ENCODE measurements around the gene MALRD1.
"Not testable (repeated sequence)": the region's sequence is repeated elsewhere in the genome, so short reads cannot be mapped to it uniquely, and the experiment has no call there.

The MALRD1 gene

GRCh38 chr10:19497026-19497425, 448.4 kb downstream of the MALRD1 start:
- DNase-seq (ENCODE audit: low read depth in 3 of 3), result no peak

- no peak for DNase-seq (ENCODE audit: low read depth in 3 of 3)
Observed at GRCh38 chr10:19498393-19499290, 450.0 kb downstream of the MALRD1 start.

- no peak for DNase-seq (ENCODE audit: low read depth in 3 of 3)
Observed at GRCh38 chr10:19499291-19499770, 450.7 kb downstream of the MALRD1 start.

GRCh38 chr10:19500959-19501358, 452.4 kb downstream of the MALRD1 start:
- no peak for DNase-seq (ENCODE audit: low read depth in 3 of 3)

GRCh38 chr10:19505320-19506312, 457.0 kb downstream of the MALRD1 start:
- DNase-seq (ENCODE audit: low read depth in 3 of 3), result no peak

GRCh38 chr10:19510005-19510732, 461.6 kb downstream of the MALRD1 start:
- not testable (repeated sequence) for DNase-seq (ENCODE audit: low read depth in 3 of 3)

- no peak for DNase-seq (ENCODE audit: low read depth in 3 of 3)
Observed at GRCh38 chr10:19518109-19518508, 469.5 kb downstream of the MALRD1 start.

GRCh38 chr10:19518632-19519031, 470.0 kb downstream of the MALRD1 start:
- DNase-seq (ENCODE audit: low read depth in 3 of 3), result no peak

GRCh38 chr10:19531324-19531723, 482.7 kb downstream of the MALRD1 start:
- no peak for DNase-seq (ENCODE audit: low read depth in 3 of 3)

GRCh38 chr10:19532411-19532810, 483.8 kb downstream of the MALRD1 start:
- no peak for DNase-seq (ENCODE audit: low read depth in 3 of 3)

GRCh38 chr10:19541299-19541698, 492.7 kb downstream of the MALRD1 start:
- no peak for DNase-seq (ENCODE audit: low read depth in 3 of 3)

- DNase-seq (ENCODE audit: low read depth in 3 of 3), result no peak
Observed at GRCh38 chr10:19546224-19546623, 497.6 kb downstream of the MALRD1 start.

- DNase-seq (ENCODE audit: low read depth in 3 of 3), result no peak
Observed at GRCh38 chr10:19549503-19549902, 500.9 kb downstream of the MALRD1 start.

- DNase-seq (ENCODE audit: low read depth in 3 of 3), result no peak
Observed at GRCh38 chr10:19556666-19557065, 508.1 kb downstream of the MALRD1 start.

GRCh38 chr10:19561181-19561580, 512.6 kb downstream of the MALRD1 start:
- no peak for DNase-seq (ENCODE audit: low read depth in 3 of 3)

- DNase-seq (ENCODE audit: low read depth in 3 of 3), result no peak
Observed at GRCh38 chr10:19563388-19564141, 515.0 kb downstream of the MALRD1 start.

GRCh38 chr10:19570120-19570519, 521.5 kb downstream of the MALRD1 start:
- no peak for DNase-seq (ENCODE audit: low read depth in 3 of 3)

- DNase-seq (ENCODE audit: low read depth in 3 of 3), result no peak
Observed at GRCh38 chr10:19570991-19571390, 522.4 kb downstream of the MALRD1 start.

GRCh38 chr10:19572056-19572455, 523.5 kb downstream of the MALRD1 start:
- no peak for DNase-seq (ENCODE audit: low read depth in 3 of 3)

GRCh38 chr10:19576576-19576975, 528.0 kb downstream of the MALRD1 start:
- DNase-seq (ENCODE audit: low read depth in 3 of 3), result no peak

- DNase-seq (ENCODE audit: low read depth in 3 of 3), result no peak
Observed at GRCh38 chr10:19577381-19577780, 528.8 kb downstream of the MALRD1 start.
